Caco-2 (cell line): ENCODE measurements around the gene OR2AG2. TPM values are rescaled to one million over a fixed set of nuclear protein-coding genes. Genes with fewer than 3 reads are reported as not detected.

Experiments used
- BruUV-seq: library from RNA; stranded (reverse); fragments of 400-500 nt; replicated peaks from 2 replicates; lab custom pipeline; 2021; lab: Mats Ljungman, UMichigan
- CTCF ChIA-PET: fragments of 300-600 bp; sonication (Branson Sonifier 250); formaldehyde crosslinking; loops from one replicate; lab custom pipeline; 2022; ENCODE audit warnings: antibody characterized with exemption; lab: Charles Lee
- POLR2A ChIA-PET: fragments of 300-600 bp; sonication (Branson Sonifier 250); formaldehyde crosslinking; loops from one replicate; lab custom pipeline; 2022; ENCODE audit warnings: antibody characterized with exemption; lab: Charles Lee
- DNase-seq, 2 experiments: peaks; one replicate each; pipeline versions ENCODE4 v3.0.0 to v3.0.0-alpha.2; 2020 to 2022
- H3K27me3 ChIP-seq: replicated peaks from 2 replicates; pipeline ENCODE4 v1.6.0; 2011; ENCODE audit warnings: low read length; ENCODE audit not compliant: control insufficient read depth, insufficient read depth
- H3K36me3 ChIP-seq: 2 replicates; pipeline ENCODE4 v1.5.1; 2011; ENCODE audit warnings: low read length; ENCODE audit not compliant: control insufficient read depth, insufficient read depth
- H3K4me1 ChIP-seq: fragments of 250-450 bp; sonication (Bioruptor Pico); 2 replicates; pipeline ENCODE4 v1.5.1; 2020; ENCODE audit warnings: mild to moderate bottlenecking
- H3K4me3 ChIP-seq: 2 replicates; pipeline ENCODE4 v1.5.1; 2011; ENCODE audit warnings: low read depth, mild to moderate bottlenecking, control low read depth, low read length
- H3K9me3 ChIP-seq: fragments of 250-450 bp; sonication (Bioruptor Pico); 2 replicates; pipeline ENCODE4 v1.5.1; 2020; ENCODE audit warnings: mild to moderate bottlenecking, moderate library complexity
- H3K27ac Mint-ChIP-seq: one replicate; pipeline ENCODE4 v1.8.0; 2022; ENCODE audit warnings: mixed read lengths; ENCODE audit not compliant: unreplicated experiment
- H3K27me3 Mint-ChIP-seq: one replicate; pipeline ENCODE4 v1.8.0; 2022; ENCODE audit warnings: mixed read lengths; ENCODE audit not compliant: insufficient read depth, unreplicated experiment
- H3K36me3 Mint-ChIP-seq: one replicate; pipeline ENCODE4 v1.8.0; 2022; ENCODE audit warnings: mild to moderate bottlenecking, mixed read lengths; ENCODE audit not compliant: insufficient read depth, unreplicated experiment
- H3K4me1 Mint-ChIP-seq: one replicate; pipeline ENCODE4 v1.8.0; 2022; ENCODE audit warnings: low read depth, mixed read lengths; ENCODE audit not compliant: unreplicated experiment
- H3K4me3 Mint-ChIP-seq: one replicate; pipeline ENCODE4 v1.8.0; 2022; ENCODE audit warnings: mild to moderate bottlenecking, moderate library complexity, mixed read lengths; ENCODE audit not compliant: unreplicated experiment
- H3K9me3 Mint-ChIP-seq: one replicate; pipeline ENCODE4 v1.8.0; 2022; ENCODE audit warnings: mixed read lengths; ENCODE audit not compliant: unreplicated experiment
- CTCF ChIP-seq, 2 experiments: fragments of 200-600 bp in 1 of 2; IDR thresholded peaks; 1 replicate in 1 of 2; 2 replicates in 1 of 2; pipeline versions ENCODE4 v1.5.1 to v1.8.0; 2011 to 2022; ENCODE audit warnings: antibody characterized with exemption in 1 of 2, control low read depth in 1 of 2, inconsistent platforms in 1 of 2, low read depth in 1 of 2, low read length in 1 of 2, mild to moderate bottlenecking in 1 of 2, moderate library complexity in 1 of 2; ENCODE audit not compliant: insufficient read depth in 1 of 2, severe bottlenecking in 1 of 2, unreplicated experiment in 1 of 2
- intact Hi-C: fragments of 100-400 bp; cut with micrococcal nuclease; formaldehyde crosslinking; loops from one replicate; pipeline ENCODE4 v1.10.0; 2022; ENCODE audit not compliant: unreplicated experiment
- total RNA-seq: library from RNA; stranded (reverse); gene quantifications from 2 replicates; pipeline ENCODE4 v1.2.3, GENCODE V29; 2022

OR2AG2 gene
- total RNA-seq, 1 experiment from 2014 or later: not detected

DNA sequence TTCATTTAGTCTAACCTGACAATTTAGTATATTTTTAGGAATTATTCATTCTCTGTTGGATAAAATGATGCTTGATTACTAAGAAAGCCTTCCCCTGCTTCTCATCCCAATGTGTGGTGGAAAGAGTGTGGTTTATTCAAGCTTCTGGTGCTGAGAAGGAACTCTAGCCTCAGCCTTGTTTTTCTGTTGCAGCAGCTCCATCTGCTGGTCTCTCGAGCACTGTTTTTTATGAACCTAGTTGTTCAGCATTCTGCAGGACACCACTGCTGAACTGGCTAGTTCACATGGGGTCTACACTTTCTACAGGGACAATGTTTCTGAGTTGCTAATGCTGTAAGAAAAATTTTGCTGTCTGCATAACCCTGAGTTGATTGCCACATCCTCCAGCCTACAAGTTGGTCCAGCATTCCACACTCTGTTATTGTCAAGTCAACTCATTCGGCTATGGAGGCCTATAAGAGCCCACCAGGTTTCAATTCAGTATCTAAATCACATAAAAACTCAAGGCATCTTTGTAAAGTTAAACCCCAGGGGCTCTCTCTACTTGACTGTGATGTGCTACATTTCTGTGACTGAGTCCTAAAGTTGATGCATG lies 14.3 kb downstream of the OR2AG2 start:
- peak; percentile 60 to 84 for TF ChIP-seq CTCF (IDR thresholded peaks at IDR 0.05; ENCODE audit: insufficient read depth in 1 of 2, low read depth in 1 of 2, low read length in 1 of 2, severe bottlenecking in 1 of 2, unreplicated experiment in 1 of 2)
- ChIA-PET POLR2A (no interaction called here), CTCF (interaction anchor here (0.6 to 1.3 kb wide), 7 partner anchors 20 to 378 kb away, joined by 3 to 14 read pairs (median 4); partner anchors contain the start of gene SMPD1)
- Histone ChIP-seq H3K27me3 (peaks cover 1% of the 10 kb centered on the region), H3K4me3 (no peak overlapping the region), H3K36me3 (no peaks in the 10 kb centered on the region), H3K9me3 (no peaks in the 10 kb centered on the region), H3K4me1 (no peaks in the 10 kb centered on the region)
- peaks cover 8% of the 10 kb centered on the region for H3K27me3 Mint-ChIP-seq
- H3K9me3 Mint-ChIP-seq: no peaks in the 10 kb centered on the region
- no peak overlapping the region for H3K27ac Mint-ChIP-seq
- DNase-seq: peak; percentile 46 to 54
- no TSS peak for BruUV-seq
- no peak overlapping the region for H3K4me3 Mint-ChIP-seq
- intact Hi-C loops: loop anchor here (1.0 to 5.0 kb wide), 3 partner anchors 19 to 225 kb away; no protein-coding TSS in a partner anchor
- H3K36me3 Mint-ChIP-seq: no peaks in the 10 kb centered on the region
- H3K4me1 Mint-ChIP-seq: no peaks in the 10 kb centered on the region

GRCh38 chr11:6755953-6756347 lies 15.8 kb downstream of the OR2AG2 start:
- CTCF ChIA-PET: interaction anchor here (0.5 to 0.9 kb wide), 3 partner anchors 12 to 235 kb away, joined by 3 to 4 read pairs (median 3); partner anchors contain the start of gene MRPL17
- no peak overlapping the region for H3K4me3 ChIP-seq
- peaks cover 1% of the 10 kb centered on the region for H3K27me3 ChIP-seq
- no peak overlapping the region for H3K4me3 Mint-ChIP-seq
- no peaks in the 10 kb centered on the region for H3K4me1 Mint-ChIP-seq
- no peaks in the 10 kb centered on the region for H3K36me3 Mint-ChIP-seq
- intact Hi-C loops: loop anchor here (5.0 kb wide), 1 partner anchor 224 kb away; no protein-coding TSS in a partner anchor
- H3K9me3 Mint-ChIP-seq: no peaks in the 10 kb centered on the region
- H3K27me3 Mint-ChIP-seq: peaks cover 3% of the 10 kb centered on the region
- no TSS peak for BruUV-seq
- no peaks in the 10 kb centered on the region for H3K9me3 ChIP-seq
- no peaks in the 10 kb centered on the region for H3K4me1 ChIP-seq
- no peak for TF ChIP-seq CTCF (IDR thresholded peaks at IDR 0.05; ENCODE audit: insufficient read depth in 1 of 2, low read depth in 1 of 2, low read length in 1 of 2, severe bottlenecking in 1 of 2, unreplicated experiment in 1 of 2)
- no peaks in the 10 kb centered on the region for H3K36me3 ChIP-seq
- POLR2A ChIA-PET: no interaction called here
- H3K27ac Mint-ChIP-seq: no peak overlapping the region
- DNase-seq: no peak

- DNase-seq: peak in 1 of 2 experiments; percentile 61
- BruUV-seq: no TSS peak
Observed at GRCh38 chr11:6755303-6755952, 16.3 kb downstream of the OR2AG2 start.

More at GRCh38 chr11:6755303-6755952, 16.3 kb downstream of the OR2AG2 start:
- ChIA-PET CTCF (interaction anchor here (0.5 to 1.2 kb wide), 7 partner anchors 13 to 244 kb away, joined by 3 to 10 read pairs (median 3); partner anchors contain the start of gene MRPL17), POLR2A (no interaction called here)
- Mint-ChIP-seq H3K27me3 (peaks cover 3% of the 10 kb centered on the region), H3K4me3 (no peak overlapping the region), H3K27ac (no peak overlapping the region), H3K36me3 (no peaks in the 10 kb centered on the region), H3K9me3 (no peaks in the 10 kb centered on the region), H3K4me1 (no peaks in the 10 kb centered on the region)
- Histone ChIP-seq H3K27me3 (peaks cover 1% of the 10 kb centered on the region), H3K4me3 (no peak overlapping the region), H3K36me3 (no peaks in the 10 kb centered on the region), H3K9me3 (no peaks in the 10 kb centered on the region), H3K4me1 (no peaks in the 10 kb centered on the region)
- intact Hi-C loops: loop anchor here (5.0 kb wide), 1 partner anchor 223 kb away; no protein-coding TSS in a partner anchor
- TF ChIP-seq CTCF (IDR thresholded peaks at IDR 0.05; ENCODE audit: insufficient read depth in 1 of 2, low read depth in 1 of 2, low read length in 1 of 2, severe bottlenecking in 1 of 2, unreplicated experiment in 1 of 2): peak; percentile 86 to 89
